ENCODE data around the gene PTH2R.

DNA sequence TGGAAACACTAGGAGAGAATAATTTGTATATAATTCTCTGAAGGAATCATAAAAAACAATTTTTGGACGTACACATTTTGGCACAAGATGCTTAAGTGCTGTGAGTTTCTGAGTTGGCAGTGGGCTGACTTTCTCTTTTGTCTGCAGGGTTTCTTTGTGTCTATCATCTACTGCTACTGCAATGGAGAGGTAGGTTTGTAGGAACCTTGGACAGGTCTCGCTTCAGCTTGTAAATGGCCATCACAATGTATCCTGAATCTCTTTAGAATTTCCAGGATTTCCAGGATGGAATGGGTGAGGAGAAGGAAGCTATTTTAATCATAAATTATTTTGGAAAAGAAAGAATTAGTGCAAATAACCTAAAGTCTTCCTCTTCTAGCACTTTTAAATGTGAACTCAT lies 83.9 kb downstream of the PTH2R start:
- TF ChIP-seq TAF1 (IDR thresholded peaks at IDR 0.05; ENCODE audit: borderline replicate concordance, low read depth, low read length) = no peak
- no peak for TF ChIP-seq POLR2AphosphoS5 (IDR thresholded peaks at IDR 0.05; ENCODE audit: low read depth, low read length)
